Muscle layer of colon (tissue), 2 donors: ENCODE data around the gene TAF15.

Experiments
- H3K27ac ChIP-seq: one replicate; pipeline ENCODE4 v1.7.0; 2013; ENCODE audit warnings: low read depth, mild to moderate bottlenecking, low read length, moderate library complexity
- H3K27me3 ChIP-seq, 2 donors: one replicate each; pipeline ENCODE4 v1.7.0; 2013; ENCODE audit warnings: low read length in 2 of 2, mild to moderate bottlenecking in 2 of 2; ENCODE audit not compliant: insufficient read depth in 2 of 2, control insufficient read depth in 1 of 2
- H3K36me3 ChIP-seq: one replicate; pipeline ENCODE4 v1.7.0; 2013; ENCODE audit warnings: mild to moderate bottlenecking, low read length; ENCODE audit not compliant: insufficient read depth
- H3K4me1 ChIP-seq: one replicate; pipeline ENCODE4 v1.7.0; 2013; ENCODE audit warnings: mild to moderate bottlenecking, low read length; ENCODE audit not compliant: insufficient read depth
- H3K4me3 ChIP-seq, 2 donors: one replicate each; pipeline ENCODE4 v1.7.0; 2013; ENCODE audit warnings: low read length in 2 of 2, low read depth in 1 of 2, mild to moderate bottlenecking in 1 of 2, moderate library complexity in 1 of 2
- H3K9ac ChIP-seq: one replicate; pipeline ENCODE4 v1.7.0; 2013; ENCODE audit warnings: low read length
- H3K9me3 ChIP-seq: one replicate; pipeline ENCODE4 v1.7.0; 2013; ENCODE audit warnings: mild to moderate bottlenecking, low read length
- donor health status: abdominal sarcoma.
- donor health status: Adenocarcinoma of cecum.

The TAF15 gene

GRCh38 chr17:35878361-35878760, 69.1 kb downstream of the TAF15 start:
- Histone ChIP-seq H3K4me3 (no peak overlapping the region), H3K9me3 (no peaks in the 10 kb centered on the region), H3K4me1 (no peaks in the 10 kb centered on the region), H3K36me3 (no peaks in the 10 kb centered on the region), H3K27me3 (no peaks in the 10 kb centered on the region), H3K27ac (no peak overlapping the region), H3K9ac (no peak overlapping the region)

- Histone ChIP-seq H3K27me3 (no peaks in the 10 kb centered on the region), H3K9me3 (no peaks in the 10 kb centered on the region), H3K4me1 (no peaks in the 10 kb centered on the region), H3K9ac (no peak within 1 kb of the TSS), H3K4me3 (no peak within 1 kb of the TSS), H3K27ac (no peak within 1 kb of the TSS), H3K36me3 (no peaks in the 10 kb centered on the region)
These were observed 70.7 kb downstream of the TAF15 start, which contains the start of gene CCL5 for GRCh38 chr17:35879773-35880654. TSS of gene CCL5 (minus strand) at chr17:35880360.

- H3K9me3 ChIP-seq = no peaks in the 10 kb centered on the region
- H3K9ac ChIP-seq = no peak overlapping the region
- H3K4me1 ChIP-seq = peaks cover 4% of the 10 kb centered on the region
- no peak overlapping the region for H3K4me3 ChIP-seq
- no peak overlapping the region for H3K27ac ChIP-seq
- H3K36me3 ChIP-seq = no peaks in the 10 kb centered on the region
- no peaks in the 10 kb centered on the region for H3K27me3 ChIP-seq
These were observed 80.0 kb downstream of the TAF15 start for GRCh38 chr17:35889241-35889640.

- H3K4me3 ChIP-seq = no peak overlapping the region
- H3K9me3 ChIP-seq = no peaks in the 10 kb centered on the region
- H3K27me3 ChIP-seq = no peaks in the 10 kb centered on the region
- no peaks in the 10 kb centered on the region for H3K36me3 ChIP-seq
- H3K4me1 ChIP-seq = peaks cover 4% of the 10 kb centered on the region
- no peak overlapping the region for H3K27ac ChIP-seq
- no peak overlapping the region for H3K9ac ChIP-seq
These were observed 80.8 kb downstream of the TAF15 start for GRCh38 chr17:35889818-35890773.

- Histone ChIP-seq H3K4me3 (no peak overlapping the region), H3K9ac (no peak overlapping the region), H3K4me1 (peaks cover 4% of the 10 kb centered on the region), H3K36me3 (no peaks in the 10 kb centered on the region), H3K9me3 (no peaks in the 10 kb centered on the region), H3K27me3 (no peaks in the 10 kb centered on the region), H3K27ac (no peak overlapping the region)
These were observed 81.5 kb downstream of the TAF15 start for GRCh38 chr17:35890774-35891155.

GRCh38 chr17:35891269-35891668, 82.0 kb downstream of the TAF15 start:
- H3K9ac ChIP-seq = no peak overlapping the region
- no peak overlapping the region for H3K27ac ChIP-seq
- no peaks in the 10 kb centered on the region for H3K36me3 ChIP-seq
- peaks cover 4% of the 10 kb centered on the region for H3K4me1 ChIP-seq
- no peaks in the 10 kb centered on the region for H3K27me3 ChIP-seq
- no peaks in the 10 kb centered on the region for H3K9me3 ChIP-seq
- H3K4me3 ChIP-seq = no peak overlapping the region

GRCh38 chr17:35892091-35893035, 83.1 kb downstream of the TAF15 start:
- H3K4me1 ChIP-seq = peaks cover 4% of the 10 kb centered on the region
- no peak overlapping the region for H3K9ac ChIP-seq
- no peak overlapping the region for H3K27ac ChIP-seq
- no peaks in the 10 kb centered on the region for H3K9me3 ChIP-seq
- H3K36me3 ChIP-seq = no peaks in the 10 kb centered on the region
- H3K4me3 ChIP-seq = no peak overlapping the region
- H3K27me3 ChIP-seq = no peaks in the 10 kb centered on the region

- Histone ChIP-seq H3K9me3 (no peaks in the 10 kb centered on the region), H3K27me3 (no peaks in the 10 kb centered on the region), H3K9ac (no peak overlapping the region), H3K4me1 (peaks cover 4% of the 10 kb centered on the region), H3K36me3 (no peaks in the 10 kb centered on the region), H3K27ac (no peak overlapping the region), H3K4me3 (no peak overlapping the region)
These were observed 84.5 kb downstream of the TAF15 start for GRCh38 chr17:35893751-35894150.

GRCh38 chr17:35894206-35894605, 84.9 kb downstream of the TAF15 start:
- H3K4me3 ChIP-seq = no peak overlapping the region
- H3K9ac ChIP-seq = no peak overlapping the region
- no peaks in the 10 kb centered on the region for H3K27me3 ChIP-seq
- H3K36me3 ChIP-seq = no peaks in the 10 kb centered on the region
- peaks cover 4% of the 10 kb centered on the region for H3K4me1 ChIP-seq
- H3K9me3 ChIP-seq = no peaks in the 10 kb centered on the region
- H3K27ac ChIP-seq = no peak overlapping the region

- no peak overlapping the region for H3K27ac ChIP-seq
- H3K36me3 ChIP-seq = no peaks in the 10 kb centered on the region
- no peak overlapping the region for H3K4me3 ChIP-seq
- H3K9ac ChIP-seq = no peak overlapping the region
- no peaks in the 10 kb centered on the region for H3K4me1 ChIP-seq
- no peaks in the 10 kb centered on the region for H3K9me3 ChIP-seq
- no peaks in the 10 kb centered on the region for H3K27me3 ChIP-seq
These were observed 86.6 kb downstream of the TAF15 start for GRCh38 chr17:35895636-35896587.
